A549 treated with RU486 at 1 μM for 4 hours (cell line): ENCODE data around the gene DLL1. TPM values are rescaled to one million over a fixed set of nuclear protein-coding genes. Genes with fewer than 3 reads are reported as not detected.

ENCODE experiments used
- total RNA-seq: library from RNA; stranded (reverse); fragments of 200-300 nt; extraction: Qiagen RNA extraction; gene quantifications from 5 replicates; pipeline ENCODE4 v1.2.3, GENCODE V29; 2022; ENCODE audit warnings: low read depth

Gene DLL1
- total RNA-seq: 0.14 to 0.29 TPM (median 0.22 TPM) in 5 replicates

DNA sequence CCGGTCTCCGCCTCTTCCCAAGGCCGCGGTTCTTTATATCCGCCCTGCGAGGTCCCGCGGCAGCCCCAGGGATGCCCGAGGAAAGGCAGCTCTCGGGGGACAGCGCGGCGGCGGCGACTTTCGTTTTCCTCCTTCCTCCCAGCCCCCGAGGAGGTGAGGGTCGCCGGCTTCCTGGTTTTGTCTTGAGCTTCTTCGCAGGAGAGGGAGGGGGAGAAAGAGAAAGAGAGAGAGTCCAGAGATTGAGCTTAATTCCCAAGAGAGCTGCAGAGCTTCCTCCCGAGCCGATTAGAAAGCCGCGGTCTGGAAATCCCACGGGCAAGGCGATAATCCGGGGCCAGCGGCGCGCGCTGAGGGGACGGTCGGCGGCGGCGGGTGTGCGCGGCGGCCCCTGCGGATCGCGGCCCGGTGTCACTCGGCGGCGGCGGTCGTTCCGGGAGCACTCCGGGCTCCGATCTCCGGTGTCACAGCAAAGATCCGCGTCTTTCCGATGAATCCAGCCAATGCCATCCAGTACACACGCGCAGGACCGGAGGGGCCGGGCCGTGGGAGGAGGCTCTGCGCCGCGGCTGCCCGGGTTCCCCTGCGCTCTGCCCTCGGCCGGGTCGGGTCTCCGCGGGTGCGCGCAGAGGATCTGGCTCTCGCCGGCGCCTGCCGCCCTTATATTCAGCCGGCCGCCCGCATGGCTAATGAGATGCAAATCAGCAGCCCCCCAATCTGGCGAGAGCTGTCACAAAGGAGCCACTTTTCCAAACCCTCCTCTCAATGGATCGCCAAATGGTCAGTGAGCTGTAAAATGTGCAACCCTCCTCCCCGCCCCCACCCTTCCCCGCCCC is at the start of gene DLL1:
TSS of gene DLL1 (minus strand) at position 783 of the 833 bp plus-strand sequence. CDS start 939 bp downstream, outside the sequence.

DNA sequence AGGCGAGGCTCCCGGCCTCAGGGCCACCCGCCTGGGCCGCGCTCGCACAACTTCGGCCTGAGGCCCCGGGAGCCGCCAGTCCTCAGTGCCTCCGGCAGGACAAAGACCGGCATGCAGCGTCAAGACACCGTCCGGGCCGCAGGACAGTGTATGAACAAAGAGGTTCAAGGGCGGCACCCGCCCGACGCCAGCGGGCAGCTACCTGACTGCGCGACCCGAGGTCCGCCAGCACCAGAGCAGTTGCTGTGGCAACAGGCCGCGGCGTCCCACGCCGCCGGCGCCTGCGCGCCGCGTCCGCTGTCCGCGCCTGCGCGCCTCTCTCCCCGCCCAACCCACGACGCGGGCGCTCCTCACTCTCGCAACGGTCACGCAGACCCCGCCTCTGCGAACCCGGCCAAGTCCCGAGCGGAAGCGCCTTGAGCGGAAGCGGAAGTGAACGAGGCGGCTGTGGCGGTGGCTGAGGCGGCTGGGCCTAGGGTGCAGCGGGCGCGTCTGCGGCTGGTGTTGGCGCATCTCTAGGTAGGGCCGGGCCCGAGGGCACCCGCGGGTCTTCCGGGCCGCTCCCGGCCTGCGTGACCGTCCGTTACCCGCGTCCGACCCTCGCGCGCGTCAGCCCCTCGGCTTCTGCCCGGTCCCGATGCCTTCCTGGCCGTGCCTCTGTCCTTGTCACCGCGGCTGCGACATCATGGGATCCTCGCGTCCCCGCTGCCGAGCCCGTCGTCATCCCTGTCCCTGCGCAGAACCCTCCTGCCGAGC is 15.6 kb upstream of the DLL1 start, which contains the start of gene FAM120B:
TSS of gene FAM120B (plus strand) at position 435 of the 756 bp plus-strand sequence. CDS start 10,633 bp downstream, outside the sequence.

Other genes starting within 250 kb of the DLL1 start
- 8.6 to 10.6 TPM (median 9.8 TPM) in 5 replicates for gene FAM120B, start 15.7 kb upstream of the DLL1 start, total RNA-seq